C4-2B (cell line): ENCODE data around the gene ASAP2.

Experiments
- ZFX ChIP-seq: fragments of 450-650 bp; IDR thresholded peaks from 2 replicates; pipeline ENCODE4 v1.6.1; 2017
- TF ChIP-seq, protein P1 (sequence below): fragments of 450-650 bp; conservative IDR thresholded peaks from 2 replicates; pipeline ENCODE4 v1.5.1; 2017; ENCODE audit warnings: mild to moderate bottlenecking

DNA sequence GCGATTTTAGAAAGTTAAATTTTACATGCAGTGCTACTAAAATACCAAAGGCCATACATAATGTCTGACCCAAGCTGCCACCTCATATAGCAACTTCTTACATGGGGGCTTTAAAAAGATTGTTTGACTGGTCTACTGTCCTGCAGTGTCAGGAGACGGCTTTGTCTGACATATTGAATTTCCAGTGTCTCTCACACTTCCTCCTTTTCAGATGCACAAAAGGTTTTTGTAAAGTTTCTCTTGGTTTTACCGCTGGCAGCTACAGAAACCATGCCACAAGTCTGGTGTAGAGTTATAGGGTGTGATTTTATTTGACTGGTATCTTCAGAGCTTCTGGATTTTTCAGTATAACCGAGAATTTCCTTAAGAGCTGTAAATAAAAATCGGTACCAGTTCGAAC lies 1.1 kb upstream of the ASAP2 start:
- TF ChIP-seq, protein P1, sequence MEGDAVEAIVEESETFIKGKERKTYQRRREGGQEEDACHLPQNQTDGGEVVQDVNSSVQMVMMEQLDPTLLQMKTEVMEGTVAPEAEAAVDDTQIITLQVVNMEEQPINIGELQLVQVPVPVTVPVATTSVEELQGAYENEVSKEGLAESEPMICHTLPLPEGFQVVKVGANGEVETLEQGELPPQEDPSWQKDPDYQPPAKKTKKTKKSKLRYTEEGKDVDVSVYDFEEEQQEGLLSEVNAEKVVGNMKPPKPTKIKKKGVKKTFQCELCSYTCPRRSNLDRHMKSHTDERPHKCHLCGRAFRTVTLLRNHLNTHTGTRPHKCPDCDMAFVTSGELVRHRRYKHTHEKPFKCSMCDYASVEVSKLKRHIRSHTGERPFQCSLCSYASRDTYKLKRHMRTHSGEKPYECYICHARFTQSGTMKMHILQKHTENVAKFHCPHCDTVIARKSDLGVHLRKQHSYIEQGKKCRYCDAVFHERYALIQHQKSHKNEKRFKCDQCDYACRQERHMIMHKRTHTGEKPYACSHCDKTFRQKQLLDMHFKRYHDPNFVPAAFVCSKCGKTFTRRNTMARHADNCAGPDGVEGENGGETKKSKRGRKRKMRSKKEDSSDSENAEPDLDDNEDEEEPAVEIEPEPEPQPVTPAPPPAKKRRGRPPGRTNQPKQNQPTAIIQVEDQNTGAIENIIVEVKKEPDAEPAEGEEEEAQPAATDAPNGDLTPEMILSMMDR = no peak
- TF ChIP-seq ZFX = no peak
